ENCODE results near the gene LGALS1. TPM values are rescaled to one million over a fixed set of nuclear protein-coding genes. Genes with fewer than 3 reads are reported as not detected.
"Not testable (repeated sequence)": the region's sequence is repeated elsewhere in the genome, so short reads cannot be mapped to it uniquely, and the experiment has no call there.

The LGALS1 gene
- total RNA-seq, 1 donor from 2014 or later, result 791 TPM

GRCh38 chr22:37711490-37711889, 36.1 kb downstream of the LGALS1 start:
- intact Hi-C loops (cut with micrococcal nuclease), result no loop called here

GRCh38 chr22:37713761-37714160, 38.3 kb downstream of the LGALS1 start:
- intact Hi-C loops (cut with micrococcal nuclease), result no loop called here

GRCh38 chr22:37714634-37715033, 39.2 kb downstream of the LGALS1 start:
- intact Hi-C loops (cut with micrococcal nuclease), result no loop called here

- intact Hi-C loops (cut with micrococcal nuclease), result no loop called here
Observed at GRCh38 chr22:37715760-37716159, 40.3 kb downstream of the LGALS1 start.

- intact Hi-C loops (cut with micrococcal nuclease), result no loop called here
Observed at GRCh38 chr22:37716708-37717107, 41.3 kb downstream of the LGALS1 start.

GRCh38 chr22:37717235-37717634, 41.8 kb downstream of the LGALS1 start:
- intact Hi-C loops (cut with micrococcal nuclease), result not testable (repeated sequence)

- intact Hi-C loops (cut with micrococcal nuclease), result not testable (repeated sequence)
Observed at GRCh38 chr22:37717746-37718305, 42.4 kb downstream of the LGALS1 start.

- intact Hi-C loops (cut with micrococcal nuclease), result no loop called here
Observed at GRCh38 chr22:37725551-37726240, 50.3 kb downstream of the LGALS1 start.

- intact Hi-C loops (cut with micrococcal nuclease), result no loop called here
Observed at GRCh38 chr22:37726241-37726887, 50.9 kb downstream of the LGALS1 start.

- intact Hi-C loops (cut with micrococcal nuclease), result no loop called here
Observed at GRCh38 chr22:37728620-37729019, 53.2 kb downstream of the LGALS1 start.

Other genes starting within 250 kb of the LGALS1 start
- 0.12 and 0.17 TPM in 2 replicates for gene ELFN2, start 248.2 kb upstream of the LGALS1 start, total RNA-seq
- gene MFNG, start 189.3 kb upstream of the LGALS1 start, total RNA-seq, result 207 and 211 TPM in 2 replicates
- not detected in 2 replicates for gene CARD10, start 156.2 kb upstream of the LGALS1 start, total RNA-seq
- 1.9 and 2.3 TPM in 2 replicates for gene CDC42EP1, start 115.2 kb upstream of the LGALS1 start, total RNA-seq
- gene LGALS2, start 95.5 kb upstream of the LGALS1 start, total RNA-seq, result 0.39 TPM in 1 of 2 replicates, not detected in the other
- 65.1 and 67.2 TPM in 2 replicates for gene GGA1, start 66.8 kb upstream of the LGALS1 start, total RNA-seq
- 183 and 187 TPM in 2 replicates for gene SH3BP1, start 36.0 kb upstream of the LGALS1 start, total RNA-seq
- gene PDXP, start 16.9 kb upstream of the LGALS1 start, total RNA-seq, result 17.7 and 20.6 TPM in 2 replicates
- 53.4 and 55.6 TPM in 2 replicates for gene NOL12, start 10.7 kb downstream of the LGALS1 start, total RNA-seq
- gene TRIOBP, start 21.4 kb downstream of the LGALS1 start, total RNA-seq, result 41.0 and 45.8 TPM in 2 replicates
- 15.5 and 16.6 TPM in 2 replicates for gene GCAT, start 132.3 kb downstream of the LGALS1 start, total RNA-seq
- gene GALR3, start 147.7 kb downstream of the LGALS1 start, total RNA-seq, result 0.17 TPM in 1 of 2 replicates, not detected in the other
- 25.8 and 27.1 TPM in 2 replicates for gene ANKRD54, start 168.7 kb downstream of the LGALS1 start, total RNA-seq
- 374 and 376 TPM in 2 replicates for gene EIF3L, start 173.8 kb downstream of the LGALS1 start, total RNA-seq
- gene MICALL1, start 230.7 kb downstream of the LGALS1 start, total RNA-seq, result 35.1 and 37.3 TPM in 2 replicates

All from T-helper 1 cell treated with Interleukin-12 subunit alpha and Interleukin-12 subunit beta and Interleukin-4 antibody, amounts not matched to agents 30 ng/mL and 1 ng/mL, for 36 hours (primary cell).